ENCODE measurements around the gene AKR1C2.

DNA sequence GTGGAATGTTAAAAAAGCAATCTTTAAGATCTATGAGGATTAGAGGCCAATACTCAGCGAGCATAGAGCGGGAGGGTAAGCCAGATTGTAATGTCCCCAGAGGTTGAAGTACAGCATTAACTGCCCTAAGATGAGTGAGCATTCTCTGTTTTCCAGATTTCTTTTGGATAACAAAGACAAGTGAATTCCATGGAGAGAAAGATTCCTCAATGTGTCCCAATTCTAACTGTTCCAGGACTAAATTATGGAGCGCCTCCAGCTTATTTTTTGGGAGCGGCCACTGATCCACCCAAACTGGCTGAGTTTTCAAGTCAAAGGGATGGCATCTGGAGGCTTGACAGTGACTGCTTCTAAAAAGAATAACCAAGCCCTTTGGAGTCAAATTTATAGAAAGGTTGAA, 39.3 kb upstream of the AKR1C2 start:
- TF ChIP-seq EZH2 (IDR thresholded peaks at IDR 0.05; ENCODE audit: borderline replicate concordance) = no peak
- TF ChIP-seq, protein P1, sequence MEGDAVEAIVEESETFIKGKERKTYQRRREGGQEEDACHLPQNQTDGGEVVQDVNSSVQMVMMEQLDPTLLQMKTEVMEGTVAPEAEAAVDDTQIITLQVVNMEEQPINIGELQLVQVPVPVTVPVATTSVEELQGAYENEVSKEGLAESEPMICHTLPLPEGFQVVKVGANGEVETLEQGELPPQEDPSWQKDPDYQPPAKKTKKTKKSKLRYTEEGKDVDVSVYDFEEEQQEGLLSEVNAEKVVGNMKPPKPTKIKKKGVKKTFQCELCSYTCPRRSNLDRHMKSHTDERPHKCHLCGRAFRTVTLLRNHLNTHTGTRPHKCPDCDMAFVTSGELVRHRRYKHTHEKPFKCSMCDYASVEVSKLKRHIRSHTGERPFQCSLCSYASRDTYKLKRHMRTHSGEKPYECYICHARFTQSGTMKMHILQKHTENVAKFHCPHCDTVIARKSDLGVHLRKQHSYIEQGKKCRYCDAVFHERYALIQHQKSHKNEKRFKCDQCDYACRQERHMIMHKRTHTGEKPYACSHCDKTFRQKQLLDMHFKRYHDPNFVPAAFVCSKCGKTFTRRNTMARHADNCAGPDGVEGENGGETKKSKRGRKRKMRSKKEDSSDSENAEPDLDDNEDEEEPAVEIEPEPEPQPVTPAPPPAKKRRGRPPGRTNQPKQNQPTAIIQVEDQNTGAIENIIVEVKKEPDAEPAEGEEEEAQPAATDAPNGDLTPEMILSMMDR (IDR thresholded peaks at IDR 0.05; ENCODE audit: poor library complexity) = no peak
- no peak for TF ChIP-seq EZH2phosphoT487 (IDR thresholded peaks at IDR 0.05; ENCODE audit: low read depth, severe bottlenecking, unreplicated experiment)
